Osteoblast (primary cell): ENCODE data around the gene ACBD5. TPM values are rescaled to one million over a fixed set of nuclear protein-coding genes. Genes with fewer than 3 reads are reported as not detected.
A peak's percentile ranks its signal among the peaks of the same experiment; 100 is the strongest.

Experiments used
- DNase-seq: peaks from one replicate; pipeline ENCODE4 v3.0.0; 2011; ENCODE audit warnings: low spot score, mixed read lengths; ENCODE audit not compliant: insufficient read length; ENCODE audit errors: missing footprints
- H2AFZ ChIP-seq: 2 replicates; pipeline ENCODE4 v1.6.0; 2011; ENCODE audit warnings: mild to moderate bottlenecking, low read length
- H3K27ac ChIP-seq: 2 replicates; pipeline ENCODE4 v1.5.1; 2011; ENCODE audit warnings: mild to moderate bottlenecking, low read depth, low read length, moderate library complexity
- H3K27me3 ChIP-seq: 2 replicates; pipeline ENCODE4 v1.6.0; 2012; ENCODE audit warnings: mild to moderate bottlenecking, control low read depth, inconsistent platforms, low read length, moderate library complexity; ENCODE audit not compliant: insufficient read depth
- H3K36me3 ChIP-seq: 2 replicates; pipeline ENCODE4 v1.5.1; 2011; ENCODE audit warnings: mild to moderate bottlenecking, low read length, control low read depth, moderate library complexity; ENCODE audit not compliant: insufficient read depth
- H3K4me1 ChIP-seq: 2 replicates; pipeline ENCODE4 v1.5.1; 2011; ENCODE audit warnings: mild to moderate bottlenecking, low read length, control low read depth, moderate library complexity; ENCODE audit not compliant: insufficient read depth
- H3K4me2 ChIP-seq: 2 replicates; pipeline ENCODE4 v1.6.0; 2011; ENCODE audit warnings: mild to moderate bottlenecking, low read length; ENCODE audit not compliant: insufficient read depth
- H3K4me3 ChIP-seq: fragments of 200-600 bp; sonication (generic); 3 replicates; pipeline ENCODE4 v1.5.1; 2012; ENCODE audit warnings: mild to moderate bottlenecking, low read length, inconsistent platforms; ENCODE audit not compliant: insufficient read depth
- H3K79me2 ChIP-seq: 2 replicates; pipeline ENCODE4 v1.6.0; 2012; ENCODE audit warnings: mild to moderate bottlenecking, low read length, control low read depth, inconsistent platforms; ENCODE audit not compliant: insufficient read depth
- H3K9me3 ChIP-seq: 2 replicates; pipeline ENCODE4 v1.5.1; 2011; ENCODE audit warnings: low read depth, low read length, control low read depth
- H4K20me1 ChIP-seq: 2 replicates; pipeline ENCODE4 v1.6.0; 2012; ENCODE audit warnings: mild to moderate bottlenecking, low read length, control low read depth; ENCODE audit not compliant: insufficient read depth
- total RNA-seq: library from RNA; depleted of rRNA; stranded (reverse); fragments of >200 nt; gene quantifications from 2 replicates; pipeline ENCODE4 v1.2.3, GENCODE V29; 2012
- TF ChIP-seq, protein P1 (sequence below): IDR thresholded peaks from 2 replicates; pipeline ENCODE4 v1.5.1; 2011; ENCODE audit warnings: mild to moderate bottlenecking, low read depth, low read length, moderate library complexity; ENCODE audit errors: extremely low read depth

The ACBD5 gene
- total RNA-seq, 1 donor: 23.2 TPM

DNA sequence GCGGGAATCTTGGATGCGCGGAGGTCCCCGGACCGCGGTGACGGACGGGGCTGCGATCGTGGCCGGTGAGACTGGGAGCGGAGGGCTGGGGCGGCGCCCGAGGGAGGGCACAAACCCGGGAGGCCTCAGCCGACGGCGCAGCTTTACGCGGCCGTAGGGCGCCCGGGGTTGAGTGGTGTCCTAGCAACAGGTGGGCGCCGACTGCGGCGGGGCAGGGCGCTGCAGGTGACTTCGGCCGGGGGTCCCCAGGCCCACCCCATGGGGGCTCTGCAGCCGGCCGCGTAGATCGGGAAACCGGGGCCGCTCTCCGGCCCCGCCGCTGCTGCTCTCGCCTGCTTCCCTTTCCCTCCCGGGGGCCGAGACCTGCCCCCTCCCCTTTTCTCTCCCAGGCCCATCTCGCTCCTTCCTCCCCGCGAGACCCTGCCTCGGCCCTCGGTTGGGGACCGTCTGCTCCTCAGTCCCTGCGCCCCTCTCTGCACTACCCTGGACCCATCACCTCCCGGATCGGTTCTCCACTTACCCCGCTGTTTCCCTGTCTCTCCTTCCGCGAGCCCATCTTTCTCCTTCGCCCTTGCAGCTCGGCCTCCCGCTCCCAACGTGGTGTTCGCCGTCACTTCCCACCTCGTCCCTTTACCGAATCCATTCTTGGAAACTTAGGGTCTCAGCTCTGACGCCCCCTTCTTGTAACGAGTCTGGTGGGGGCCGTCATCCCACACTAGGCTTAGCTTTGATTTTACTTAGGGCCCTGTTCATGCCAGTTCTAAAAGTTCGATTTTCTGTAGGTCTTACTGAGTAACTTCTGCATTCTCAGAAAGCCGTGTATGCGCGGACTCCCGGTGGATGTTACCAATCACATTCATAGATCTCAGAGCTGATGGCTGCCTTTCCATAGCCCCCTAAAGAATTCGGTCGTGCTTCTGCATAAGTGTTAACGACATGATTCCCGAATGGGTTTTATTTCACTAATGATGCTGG lies 18.5 kb upstream of the ACBD5 start:
- peak overlapping the region; percentile 64 for H3K4me2 ChIP-seq
- DNase-seq: peak; percentile 79
- no peaks in the 10 kb centered on the region for H4K20me1 ChIP-seq
- no peaks in the 10 kb centered on the region for H3K9me3 ChIP-seq
- TF ChIP-seq, protein P1, sequence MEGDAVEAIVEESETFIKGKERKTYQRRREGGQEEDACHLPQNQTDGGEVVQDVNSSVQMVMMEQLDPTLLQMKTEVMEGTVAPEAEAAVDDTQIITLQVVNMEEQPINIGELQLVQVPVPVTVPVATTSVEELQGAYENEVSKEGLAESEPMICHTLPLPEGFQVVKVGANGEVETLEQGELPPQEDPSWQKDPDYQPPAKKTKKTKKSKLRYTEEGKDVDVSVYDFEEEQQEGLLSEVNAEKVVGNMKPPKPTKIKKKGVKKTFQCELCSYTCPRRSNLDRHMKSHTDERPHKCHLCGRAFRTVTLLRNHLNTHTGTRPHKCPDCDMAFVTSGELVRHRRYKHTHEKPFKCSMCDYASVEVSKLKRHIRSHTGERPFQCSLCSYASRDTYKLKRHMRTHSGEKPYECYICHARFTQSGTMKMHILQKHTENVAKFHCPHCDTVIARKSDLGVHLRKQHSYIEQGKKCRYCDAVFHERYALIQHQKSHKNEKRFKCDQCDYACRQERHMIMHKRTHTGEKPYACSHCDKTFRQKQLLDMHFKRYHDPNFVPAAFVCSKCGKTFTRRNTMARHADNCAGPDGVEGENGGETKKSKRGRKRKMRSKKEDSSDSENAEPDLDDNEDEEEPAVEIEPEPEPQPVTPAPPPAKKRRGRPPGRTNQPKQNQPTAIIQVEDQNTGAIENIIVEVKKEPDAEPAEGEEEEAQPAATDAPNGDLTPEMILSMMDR: no peak
- peak overlapping the region; percentile 59 for H2AFZ ChIP-seq
- no peak overlapping the region for H3K27ac ChIP-seq
- H3K4me3 ChIP-seq: peak overlapping the region; percentile 45
- H3K4me1 ChIP-seq: no peaks in the 10 kb centered on the region
- no peaks in the 10 kb centered on the region for H3K36me3 ChIP-seq
- no peaks in the 10 kb centered on the region for H3K79me2 ChIP-seq
- H3K27me3 ChIP-seq: peaks cover 40% of the 10 kb centered on the region

DNA sequence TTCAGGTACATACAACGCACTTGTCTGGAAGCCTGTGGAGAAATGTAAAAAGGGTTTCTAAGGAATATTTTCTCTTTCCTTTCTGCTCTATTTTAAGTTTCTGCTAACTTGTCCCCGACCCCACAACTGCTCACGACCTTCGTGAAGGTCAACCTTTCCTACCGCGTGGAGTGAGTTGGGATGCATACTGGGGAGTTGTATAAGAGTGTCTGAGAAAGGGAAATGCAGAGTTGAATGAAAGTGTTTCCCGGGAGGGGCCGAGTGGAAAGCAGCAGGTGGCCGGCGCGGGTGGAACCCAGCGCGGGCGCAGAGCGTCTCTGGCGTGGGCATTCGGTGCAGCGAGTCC lies 17.9 kb upstream of the ACBD5 start:
- no peak overlapping the region for H2AFZ ChIP-seq
- peak overlapping the region; percentile 64 for H3K4me2 ChIP-seq
- H3K4me3 ChIP-seq: peak overlapping the region; percentile 45

DNA sequence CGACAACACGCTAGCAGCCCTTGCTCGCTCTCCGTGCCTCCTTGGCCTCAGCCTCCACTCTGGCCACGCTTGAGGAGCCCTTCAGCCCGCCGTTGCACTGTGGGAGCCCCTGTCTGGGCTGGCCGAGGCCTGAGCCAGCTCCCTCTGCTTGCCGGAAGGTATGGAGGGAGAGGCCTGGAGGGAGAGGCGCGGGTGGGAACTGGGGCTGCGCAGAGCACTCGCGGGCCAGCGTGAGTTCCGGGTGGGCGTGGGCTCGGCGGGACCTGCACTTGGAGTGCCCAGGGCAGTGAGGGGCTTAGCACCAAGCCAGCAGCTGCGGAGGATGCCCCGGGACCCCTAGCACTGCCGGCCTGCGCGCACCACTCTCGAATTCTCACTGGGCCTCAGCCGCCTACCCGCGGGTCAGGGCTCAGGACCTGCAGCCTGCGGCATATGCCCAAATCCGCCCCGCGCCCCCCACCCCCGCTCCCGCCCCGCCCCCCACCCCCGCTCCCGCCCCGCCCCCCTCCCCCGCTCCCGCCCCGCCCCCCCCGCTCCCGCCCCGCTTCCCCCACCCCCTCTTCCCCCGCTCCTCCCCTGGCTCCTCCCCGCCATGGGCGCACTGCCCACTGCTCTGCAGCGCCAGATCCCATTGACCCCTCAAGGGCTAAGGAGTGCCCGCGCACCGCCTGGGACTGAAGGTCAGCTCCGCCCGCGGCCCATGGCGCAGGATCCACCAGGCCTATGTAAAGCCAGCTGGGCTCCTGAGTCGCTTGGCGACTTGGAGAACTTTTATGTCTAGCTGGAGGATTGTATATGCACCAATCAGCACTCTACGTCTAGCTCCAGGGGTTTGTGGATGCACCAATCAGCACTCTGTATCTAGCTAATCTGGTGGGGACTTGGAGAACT lies 15.9 kb upstream of the ACBD5 start:
- no peak for DNase-seq
- TF ChIP-seq, protein P1: no peak

More for the DNA sequence above, 17.9 kb upstream of the ACBD5 start:
- Histone ChIP-seq H4K20me1 (no peaks in the 10 kb centered on the region), H3K4me1 (no peaks in the 10 kb centered on the region), H3K9me3 (no peaks in the 10 kb centered on the region), H3K36me3 (no peaks in the 10 kb centered on the region), H3K27ac (no peak overlapping the region), H3K27me3 (peaks cover 40% of the 10 kb centered on the region), H3K79me2 (no peaks in the 10 kb centered on the region)
- TF ChIP-seq, protein P1: no peak
- no peak for DNase-seq

DNA sequence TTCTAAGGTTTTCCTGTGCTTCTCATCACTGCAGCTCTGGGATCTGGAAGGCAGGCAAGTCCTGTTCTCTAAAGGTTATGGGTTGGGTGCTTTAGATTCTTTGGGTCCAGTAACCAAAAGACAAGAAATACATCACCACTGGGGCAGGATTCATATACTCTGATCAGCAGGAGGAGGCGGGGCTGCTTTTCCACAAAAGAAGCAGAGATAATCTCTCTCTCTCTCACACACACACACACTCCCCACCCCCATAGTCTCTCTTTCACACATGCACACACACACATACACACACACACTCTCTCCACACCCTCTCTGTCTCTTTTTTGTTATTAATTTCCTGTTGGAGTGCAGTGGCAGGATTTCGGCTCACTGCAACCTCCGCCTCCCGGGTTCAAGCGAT lies 13.0 kb upstream of the ACBD5 start:
- TF ChIP-seq, protein P1: no peak
- Histone ChIP-seq H4K20me1 (no peaks in the 10 kb centered on the region), H2AFZ (no peak overlapping the region), H3K4me2 (no peak overlapping the region), H3K4me1 (no peaks in the 10 kb centered on the region), H3K36me3 (no peaks in the 10 kb centered on the region), H3K27ac (no peak overlapping the region), H3K27me3 (peaks cover 14% of the 10 kb centered on the region), H3K79me2 (no peaks in the 10 kb centered on the region), H3K9me3 (no peaks in the 10 kb centered on the region), H3K4me3 (no peak overlapping the region)
- no peak for DNase-seq

More for the DNA sequence above, 15.9 kb upstream of the ACBD5 start:
- H3K4me3 ChIP-seq: no peak overlapping the region
- no peaks in the 10 kb centered on the region for H3K36me3 ChIP-seq
- H2AFZ ChIP-seq: no peak overlapping the region
- no peaks in the 10 kb centered on the region for H3K9me3 ChIP-seq
- H3K4me2 ChIP-seq: no peak overlapping the region
- H4K20me1 ChIP-seq: no peaks in the 10 kb centered on the region
- H3K27ac ChIP-seq: no peak overlapping the region
- peaks cover 40% of the 10 kb centered on the region for H3K27me3 ChIP-seq
- H3K4me1 ChIP-seq: no peaks in the 10 kb centered on the region
- no peaks in the 10 kb centered on the region for H3K79me2 ChIP-seq
